Stimulated activated naive CD8-positive, alpha-beta T cell treated with anti-CD3 and anti-CD28 coated beads, Interleukin-15, Interleukin-2, amounts not matched to agents 100 ng/mL and 50 ng/mL, for 24 hours (primary cell): Measurements from ENCODE around the gene UST.

Source experiments
- H3K27ac Mint-ChIP-seq: one replicate; pipeline ENCODE4 v1.8.0; 2021; ENCODE audit warnings: mild to moderate bottlenecking, mixed read lengths
- H3K27me3 Mint-ChIP-seq: one replicate; pipeline ENCODE4 v1.8.0; 2021; ENCODE audit warnings: mixed read lengths
- H3K36me3 Mint-ChIP-seq: one replicate; pipeline ENCODE4 v1.8.0; 2021; ENCODE audit warnings: low read depth, mixed read lengths
- H3K4me1 Mint-ChIP-seq: one replicate; pipeline ENCODE4 v1.8.0; 2021; ENCODE audit warnings: low read depth, mixed read lengths
- H3K4me3 Mint-ChIP-seq: one replicate; pipeline ENCODE4 v1.8.0; 2021; ENCODE audit warnings: mild to moderate bottlenecking, mixed read lengths
- H3K9me3 Mint-ChIP-seq: one replicate; pipeline ENCODE4 v1.8.0; 2021; ENCODE audit warnings: mixed read lengths

UST gene

DNA sequence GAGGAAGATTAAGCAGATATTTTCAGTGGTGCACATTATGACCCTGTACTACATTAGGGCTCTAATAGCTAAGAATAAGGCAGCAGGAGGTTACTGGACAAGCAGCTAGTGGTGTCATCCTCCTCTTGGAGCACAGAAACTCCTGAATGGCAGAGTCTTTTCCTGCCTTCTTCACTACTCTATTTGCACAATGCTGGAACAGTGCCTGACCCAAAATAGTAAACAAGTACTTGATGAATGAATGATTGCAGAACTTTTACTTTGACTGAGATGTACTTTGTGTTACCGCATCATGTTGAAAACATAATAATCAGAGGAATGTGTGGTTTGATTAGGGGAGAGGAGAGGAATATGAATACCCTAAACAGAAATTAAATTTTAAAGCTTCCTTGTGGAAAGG is 30.0 kb upstream of the UST start:
- H3K4me1 Mint-ChIP-seq, result no peaks in the 10 kb centered on the region
- no peaks in the 10 kb centered on the region for H3K36me3 Mint-ChIP-seq
- peaks cover 5% of the 10 kb centered on the region for H3K9me3 Mint-ChIP-seq
- no peak overlapping the region for H3K27ac Mint-ChIP-seq
- H3K4me3 Mint-ChIP-seq, result no peak overlapping the region
- peaks cover 26% of the 10 kb centered on the region for H3K27me3 Mint-ChIP-seq

DNA sequence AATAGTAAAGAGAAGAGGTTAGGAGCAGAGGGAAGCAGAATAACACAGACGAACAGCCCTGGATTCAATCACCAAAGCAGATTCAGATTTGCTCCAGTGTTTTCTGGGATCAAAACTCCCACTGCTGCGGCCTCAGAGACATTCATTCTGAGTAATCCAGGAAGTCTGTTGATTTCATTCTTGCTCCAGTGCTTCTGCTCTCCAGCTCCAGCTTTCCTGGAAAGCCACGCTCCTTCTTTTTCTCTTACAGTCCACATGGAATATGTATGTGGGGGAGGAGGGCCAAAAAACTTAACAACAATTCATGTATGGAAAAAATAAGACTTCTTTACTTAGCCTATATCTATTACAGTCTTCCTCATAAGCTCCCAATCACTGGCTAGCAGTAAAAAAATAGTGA is 26.4 kb upstream of the UST start:
- Mint-ChIP-seq H3K4me3 (no peak overlapping the region), H3K36me3 (peaks cover 3% of the 10 kb centered on the region), H3K27me3 (peaks cover 37% of the 10 kb centered on the region)

DNA sequence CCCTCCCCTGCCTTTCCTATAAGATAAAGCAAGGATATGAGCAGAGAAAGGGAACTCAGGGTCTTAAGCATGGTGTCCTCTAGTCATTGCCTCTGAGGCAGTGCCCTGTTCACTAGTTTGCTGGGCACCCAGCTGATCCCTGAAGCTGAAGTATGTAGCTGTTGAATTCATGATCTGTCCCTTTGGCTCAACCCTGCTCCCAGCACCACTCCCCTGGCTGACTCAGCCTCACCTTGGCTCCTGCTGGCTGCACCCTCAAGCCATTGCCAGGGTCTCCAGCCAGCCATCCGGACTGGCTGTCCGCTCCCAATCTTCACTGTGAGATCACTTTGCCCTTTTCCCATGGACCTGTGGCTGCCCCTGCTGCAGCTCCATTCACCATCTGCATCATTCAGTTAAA is 25.9 kb upstream of the UST start:
- Mint-ChIP-seq H3K36me3 (peaks cover 3% of the 10 kb centered on the region), H3K9me3 (no peaks in the 10 kb centered on the region), H3K27ac (no peak overlapping the region), H3K4me1 (no peaks in the 10 kb centered on the region), H3K27me3 (peaks cover 37% of the 10 kb centered on the region), H3K4me3 (no peak overlapping the region)

More for the DNA sequence above, 26.4 kb upstream of the UST start:
- Mint-ChIP-seq H3K27ac (no peak overlapping the region), H3K9me3 (no peaks in the 10 kb centered on the region), H3K4me1 (no peaks in the 10 kb centered on the region)

DNA sequence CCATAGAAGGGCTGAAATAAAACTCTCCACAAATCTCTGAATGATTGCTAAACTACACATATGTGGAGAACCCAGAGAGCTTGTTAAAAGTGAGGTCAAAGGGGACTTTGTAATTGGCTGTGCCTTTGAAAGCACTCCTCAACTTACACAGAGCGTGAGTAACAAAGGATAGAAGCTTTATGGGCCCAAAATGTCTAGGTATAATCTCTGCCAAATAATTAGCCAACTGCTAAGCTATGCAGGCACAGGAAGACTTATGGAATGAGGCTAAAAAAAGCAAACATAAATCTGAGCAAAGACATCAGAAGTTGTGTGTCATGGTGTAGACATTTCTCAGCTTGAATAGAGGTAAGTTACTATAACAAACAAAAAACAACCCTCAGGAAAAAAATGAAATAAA is 23.3 kb upstream of the UST start:
- no peak overlapping the region for H3K27ac Mint-ChIP-seq
- H3K27me3 Mint-ChIP-seq, result peaks cover 40% of the 10 kb centered on the region
- H3K4me1 Mint-ChIP-seq, result no peaks in the 10 kb centered on the region
- peaks cover 3% of the 10 kb centered on the region for H3K36me3 Mint-ChIP-seq
- H3K4me3 Mint-ChIP-seq, result no peak overlapping the region
- peaks cover 4% of the 10 kb centered on the region for H3K9me3 Mint-ChIP-seq

DNA sequence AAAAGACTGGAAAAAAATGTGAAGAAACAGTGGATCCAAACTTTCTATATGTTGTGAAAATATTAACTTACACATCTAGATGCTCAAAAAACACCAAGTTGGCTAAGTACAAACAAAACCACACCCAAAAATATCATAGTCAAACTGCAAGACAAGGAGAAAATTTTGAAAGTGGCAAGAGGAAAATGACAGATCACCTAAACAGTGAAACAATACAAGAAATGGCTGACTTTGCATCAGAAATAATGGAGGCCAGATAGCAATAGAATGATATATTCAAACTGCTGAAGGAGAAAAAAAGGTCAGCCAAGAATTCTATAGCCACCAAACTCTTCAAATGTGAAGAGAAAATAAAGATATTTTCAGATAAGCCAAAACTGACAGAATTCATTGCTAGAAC is 22.4 kb upstream of the UST start:
- H3K27ac Mint-ChIP-seq, result no peak overlapping the region
- H3K36me3 Mint-ChIP-seq, result peaks cover 3% of the 10 kb centered on the region
- no peak overlapping the region for H3K4me3 Mint-ChIP-seq
- peaks cover 4% of the 10 kb centered on the region for H3K9me3 Mint-ChIP-seq
- H3K27me3 Mint-ChIP-seq, result peaks cover 35% of the 10 kb centered on the region
- H3K4me1 Mint-ChIP-seq, result no peaks in the 10 kb centered on the region

DNA sequence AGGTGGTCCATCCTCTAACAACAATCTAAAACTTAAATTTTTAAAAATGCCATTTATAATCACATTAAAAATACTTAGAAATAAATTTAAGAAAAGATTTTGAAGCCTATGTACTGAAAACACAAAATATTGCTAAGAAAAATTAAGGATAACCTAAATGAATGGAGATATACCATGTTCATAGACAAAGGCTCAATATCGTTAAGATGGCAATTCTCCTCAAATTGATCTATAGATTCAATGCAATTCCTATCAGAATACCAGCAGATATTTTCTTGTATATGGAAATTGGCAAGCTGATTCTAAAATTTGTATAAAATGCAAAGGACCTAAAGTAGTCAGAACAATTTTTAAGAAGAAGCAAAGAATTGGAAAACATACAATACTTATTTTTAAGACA is 19.7 kb upstream of the UST start:
- Mint-ChIP-seq H3K4me3 (no peak overlapping the region), H3K9me3 (peaks cover 4% of the 10 kb centered on the region), H3K27ac (no peak overlapping the region), H3K27me3 (peaks cover 18% of the 10 kb centered on the region), H3K36me3 (peaks cover 3% of the 10 kb centered on the region), H3K4me1 (no peaks in the 10 kb centered on the region)

DNA sequence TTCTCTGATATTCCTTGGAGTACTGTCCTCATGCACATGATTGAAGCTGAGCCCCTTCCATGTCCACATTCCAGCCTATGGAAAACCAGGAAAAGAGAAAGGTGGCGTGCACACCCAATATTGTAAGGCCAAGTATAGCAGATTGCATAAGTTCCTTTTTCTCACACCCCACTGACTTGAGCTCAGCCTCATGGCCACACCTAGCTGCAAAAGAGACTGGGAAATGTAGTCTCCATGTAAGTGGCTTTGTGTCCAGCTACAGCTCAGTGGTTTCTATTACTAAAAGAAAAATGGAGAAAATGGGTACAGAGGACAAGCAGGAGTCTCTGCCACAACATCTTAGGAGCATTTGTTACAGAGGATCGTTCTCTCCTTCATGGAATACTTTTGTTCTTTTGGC is 10.8 kb upstream of the UST start:
- Mint-ChIP-seq H3K4me3 (no peak overlapping the region), H3K36me3 (no peaks in the 10 kb centered on the region), H3K27me3 (peaks cover 3% of the 10 kb centered on the region), H3K4me1 (no peaks in the 10 kb centered on the region), H3K27ac (no peak overlapping the region), H3K9me3 (no peaks in the 10 kb centered on the region)

DNA sequence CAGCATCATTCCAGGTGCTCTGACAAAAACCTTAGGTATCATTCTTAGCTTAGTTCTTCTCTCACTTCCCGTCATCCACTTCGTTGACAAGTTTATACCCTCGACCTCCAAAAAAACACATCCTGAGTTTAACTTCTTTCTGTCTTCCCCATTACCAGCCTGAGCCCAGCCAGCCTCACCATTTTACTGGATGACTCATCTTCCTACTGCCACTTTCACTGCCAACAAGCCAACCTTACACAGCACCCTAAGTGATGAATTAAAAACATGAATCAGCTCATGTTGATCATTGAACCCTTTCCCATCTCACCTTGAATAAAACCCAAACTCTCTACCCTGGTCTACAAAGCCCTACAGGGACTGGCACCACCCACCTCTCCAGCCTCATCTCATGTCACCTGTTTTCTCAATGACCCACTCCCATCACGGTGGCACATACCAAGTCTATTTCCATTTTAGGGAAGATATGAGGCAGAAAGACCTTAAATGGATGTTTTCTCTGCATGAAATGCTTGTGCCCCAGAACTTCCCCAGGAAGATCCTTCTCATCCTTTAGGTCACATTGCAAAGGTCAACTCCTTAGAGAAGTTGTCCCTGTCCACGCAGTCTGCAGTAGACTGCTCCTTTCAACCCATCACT is 9.9 kb upstream of the UST start:
- no peak overlapping the region for H3K4me3 Mint-ChIP-seq
- peaks cover 7% of the 10 kb centered on the region for H3K27me3 Mint-ChIP-seq
- H3K4me1 Mint-ChIP-seq, result no peaks in the 10 kb centered on the region
- H3K9me3 Mint-ChIP-seq, result no peaks in the 10 kb centered on the region
- no peak overlapping the region for H3K27ac Mint-ChIP-seq
- no peaks in the 10 kb centered on the region for H3K36me3 Mint-ChIP-seq

DNA sequence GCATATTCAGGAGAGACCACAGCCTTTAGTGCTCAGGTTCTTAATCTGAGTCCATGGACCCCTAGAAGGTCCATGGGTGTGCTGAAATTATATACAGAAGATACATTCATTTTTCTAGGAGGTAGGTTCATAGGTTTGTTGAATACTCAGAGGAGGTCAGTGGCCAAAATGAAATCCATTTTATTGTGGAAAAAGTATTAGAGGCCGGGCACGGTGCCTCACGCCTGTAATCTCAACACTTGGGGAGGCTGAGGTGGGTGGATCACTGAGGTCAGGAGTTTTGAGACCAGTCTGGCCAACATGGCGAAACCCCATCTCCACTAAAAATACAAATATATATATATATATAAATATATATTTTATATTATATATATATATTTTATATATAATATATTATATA is 9.0 kb upstream of the UST start:
- Mint-ChIP-seq H3K9me3 (no peaks in the 10 kb centered on the region), H3K4me3 (no peak overlapping the region)

DNA sequence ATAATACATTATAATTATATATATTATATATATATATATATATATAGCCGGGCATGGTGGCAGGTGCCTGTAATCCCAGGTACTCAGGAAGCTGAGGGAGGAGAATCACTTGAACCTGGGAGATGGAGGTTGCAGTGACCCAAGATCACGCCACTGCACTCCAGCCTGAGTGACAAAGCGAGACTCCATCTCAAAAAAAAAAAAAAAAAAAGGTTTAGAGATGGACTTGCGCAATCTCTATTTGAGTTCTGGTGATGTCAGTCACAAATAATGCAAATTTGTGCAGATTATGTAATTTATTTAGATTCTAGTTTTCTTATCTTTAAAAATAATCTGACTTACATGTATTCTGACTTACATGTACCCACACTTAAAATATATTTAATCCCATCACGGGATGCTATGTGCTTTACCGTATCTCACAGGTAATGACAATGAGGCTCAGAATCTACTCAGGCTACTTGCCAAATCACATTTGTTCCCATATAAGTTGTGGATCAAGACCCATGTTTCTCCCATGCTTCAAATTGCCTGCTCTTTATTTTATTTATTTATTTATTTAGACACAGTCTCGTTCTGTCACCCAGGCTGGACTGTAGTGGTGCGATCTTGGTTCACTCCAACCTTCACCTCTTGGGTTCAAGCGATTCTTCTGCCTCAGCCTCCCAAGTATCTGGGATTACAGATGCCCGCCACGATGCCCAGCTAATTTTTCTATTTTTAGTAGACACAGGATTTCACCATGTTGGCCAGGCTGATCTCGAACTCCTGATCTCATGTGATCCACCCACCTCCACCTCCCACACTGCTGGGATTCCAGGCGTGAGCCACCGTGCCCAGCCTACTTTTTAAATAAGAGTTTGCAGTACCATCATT is 7.6 kb upstream of the UST start:
- H3K27me3 Mint-ChIP-seq, result peaks cover 15% of the 10 kb centered on the region
- no peak overlapping the region for H3K4me3 Mint-ChIP-seq
- no peaks in the 10 kb centered on the region for H3K9me3 Mint-ChIP-seq
- H3K27ac Mint-ChIP-seq, result no peak overlapping the region
- H3K36me3 Mint-ChIP-seq, result no peaks in the 10 kb centered on the region
- H3K4me1 Mint-ChIP-seq, result no peaks in the 10 kb centered on the region

More for the DNA sequence above, 9.0 kb upstream of the UST start:
- no peaks in the 10 kb centered on the region for H3K36me3 Mint-ChIP-seq
- peaks cover 10% of the 10 kb centered on the region for H3K27me3 Mint-ChIP-seq
- H3K4me1 Mint-ChIP-seq, result no peaks in the 10 kb centered on the region
- H3K27ac Mint-ChIP-seq, result no peak overlapping the region

DNA sequence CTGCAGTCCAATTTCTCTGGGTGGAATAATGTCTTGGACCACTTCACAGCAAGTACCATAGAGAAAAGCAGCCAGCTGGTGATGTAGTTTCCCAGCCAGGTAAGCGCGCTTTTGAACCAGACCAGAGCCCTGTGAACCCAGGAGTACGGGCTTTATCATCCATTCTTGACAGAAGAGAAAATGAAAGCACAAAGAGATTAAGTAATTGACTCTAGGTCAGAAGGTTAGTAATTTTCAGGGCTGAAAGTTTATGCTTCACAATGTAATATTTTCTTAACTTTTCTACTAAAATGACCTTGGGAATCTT is 7.1 kb upstream of the UST start:
- Mint-ChIP-seq H3K9me3 (no peaks in the 10 kb centered on the region), H3K4me1 (no peaks in the 10 kb centered on the region), H3K27me3 (peaks cover 18% of the 10 kb centered on the region), H3K4me3 (no peak overlapping the region), H3K36me3 (no peaks in the 10 kb centered on the region), H3K27ac (no peak overlapping the region)

DNA sequence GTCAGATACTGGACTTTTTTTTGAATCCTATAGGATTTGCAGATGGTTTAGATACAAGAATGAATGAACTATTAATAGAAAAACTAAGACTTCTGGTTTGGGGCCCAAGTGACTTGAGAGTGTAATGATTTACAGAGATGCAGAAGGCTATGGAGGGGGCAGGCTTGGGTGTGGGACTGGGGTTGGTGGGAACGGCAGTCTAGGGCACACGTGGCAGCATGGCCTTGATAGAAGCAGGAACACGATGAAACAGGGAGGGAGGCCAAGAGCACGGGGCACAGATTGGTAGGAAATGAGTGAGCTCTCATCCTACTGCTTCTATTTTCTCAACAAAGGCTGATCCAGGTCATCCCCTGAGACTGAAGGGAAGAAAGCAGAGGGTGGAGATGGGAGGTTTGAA is 3.4 kb upstream of the UST start:
- H3K36me3 Mint-ChIP-seq, result no peaks in the 10 kb centered on the region
- H3K27me3 Mint-ChIP-seq, result peaks cover 35% of the 10 kb centered on the region
- H3K4me1 Mint-ChIP-seq, result peaks cover 12% of the 10 kb centered on the region
- no peaks in the 10 kb centered on the region for H3K9me3 Mint-ChIP-seq
- no peak overlapping the region for H3K27ac Mint-ChIP-seq
- no peak overlapping the region for H3K4me3 Mint-ChIP-seq

DNA sequence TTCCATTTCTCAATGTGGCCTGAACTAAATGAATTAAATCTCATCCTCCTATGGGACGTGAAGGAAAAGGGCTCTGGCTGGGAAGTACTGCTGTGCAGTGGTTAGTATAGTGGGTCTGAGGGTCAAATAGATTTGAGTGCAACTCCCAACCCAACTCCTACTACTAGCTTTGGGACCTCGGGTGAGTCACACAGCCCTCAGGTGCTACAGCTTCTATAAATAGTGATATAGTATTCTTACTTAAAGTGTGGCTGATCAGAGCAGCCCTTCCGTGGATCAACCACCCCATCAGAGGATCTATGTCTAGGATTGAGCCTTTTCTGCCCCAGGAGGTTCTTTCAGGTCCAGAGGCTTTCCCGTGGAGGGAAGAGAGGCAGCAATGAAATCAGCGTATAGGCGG is 904 bp upstream of the UST start:
- Mint-ChIP-seq H3K36me3 (no peaks in the 10 kb centered on the region), H3K9me3 (no peaks in the 10 kb centered on the region), H3K4me1 (peaks cover 28% of the 10 kb centered on the region), H3K27ac (no peak overlapping the region), H3K4me3 (peak overlapping the region; percentile 88), H3K27me3 (peaks cover 48% of the 10 kb centered on the region)

DNA sequence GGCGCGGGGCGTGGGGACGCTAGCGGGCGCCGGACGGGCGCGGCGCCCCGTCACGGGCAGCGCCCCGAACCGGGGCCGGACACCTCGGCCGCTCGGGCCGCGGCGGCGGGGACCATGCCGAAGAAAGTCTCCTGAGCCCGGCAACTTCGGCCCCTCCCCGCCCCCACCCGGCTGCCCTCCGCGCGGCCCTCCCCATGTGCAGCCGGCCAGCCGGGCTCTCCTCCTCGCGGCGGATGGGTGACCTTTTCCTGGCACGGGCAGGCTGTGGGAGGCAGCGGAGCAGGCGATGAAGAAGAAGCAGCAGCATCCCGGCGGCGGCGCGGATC is 278 bp downstream of the UST start:
- no peak overlapping the region for H3K27ac Mint-ChIP-seq
- H3K4me3 Mint-ChIP-seq, result peak overlapping the region; percentile 88
- H3K36me3 Mint-ChIP-seq, result no peaks in the 10 kb centered on the region
- H3K9me3 Mint-ChIP-seq, result no peaks in the 10 kb centered on the region
- peaks cover 51% of the 10 kb centered on the region for H3K27me3 Mint-ChIP-seq
- H3K4me1 Mint-ChIP-seq, result peaks cover 28% of the 10 kb centered on the region

DNA sequence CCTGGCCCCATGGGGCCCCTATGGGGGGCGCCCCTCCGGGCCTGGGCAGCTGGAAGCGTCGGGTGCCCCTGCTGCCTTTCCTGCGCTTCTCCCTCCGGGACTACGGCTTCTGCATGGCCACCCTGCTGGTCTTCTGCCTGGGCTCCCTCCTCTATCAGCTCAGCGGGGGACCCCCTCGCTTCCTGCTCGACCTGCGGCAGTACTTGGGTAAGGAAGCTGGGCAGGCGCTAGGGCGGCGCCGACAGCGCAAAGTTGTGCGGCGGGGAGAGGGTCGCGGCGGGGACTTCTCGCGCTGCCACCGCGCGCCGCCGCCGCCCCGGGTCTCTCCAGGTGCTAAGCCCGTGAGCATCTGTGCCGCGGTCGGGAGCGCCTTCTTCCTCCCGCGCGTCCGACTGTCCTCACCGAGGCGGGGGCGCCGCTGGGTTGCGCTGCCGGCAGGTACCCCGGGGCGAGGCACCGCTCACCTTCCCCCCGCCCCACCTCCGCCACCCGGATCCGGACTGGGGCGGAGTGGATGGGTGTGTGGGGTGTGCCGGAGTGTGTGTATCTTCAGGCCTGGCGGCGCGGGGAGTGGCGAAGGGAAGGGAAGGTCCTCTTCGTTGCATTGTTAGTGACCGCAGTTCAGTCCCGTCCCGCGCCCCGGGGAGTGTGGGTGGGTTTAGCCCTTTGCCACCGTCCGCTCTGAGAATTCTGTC is 788 bp downstream of the UST start:
- Mint-ChIP-seq H3K4me3 (peak overlapping the region; percentile 79), H3K27ac (no peak overlapping the region), H3K36me3 (no peaks in the 10 kb centered on the region), H3K4me1 (peaks cover 28% of the 10 kb centered on the region), H3K9me3 (no peaks in the 10 kb centered on the region), H3K27me3 (peaks cover 52% of the 10 kb centered on the region)
